ENCODE measurements around the gene ABAT.

GRCh38 chr16:8819411-8820034 is 145.1 kb downstream of the ABAT start:
- no peak for TF ChIP-seq CTCF (IDR thresholded peaks at IDR 0.05; ENCODE audit: insufficient read depth, low read length, poor library complexity, severe bottlenecking)
- TF ChIP-seq EZH2phosphoT487 (conservative IDR thresholded peaks at IDR 0.05; ENCODE audit: low read length), result no peak

Data from SU-DHL-6 (cell line).